Stomach (tissue), 4 donors: ENCODE results near the gene NOS3.

Source experiments
- CTCF ChIP-seq, 7 experiments: fragments of 450-650 bp in 4 of 7; fragments of 200-600 bp in 3 of 7; sonication (generic) in 3 of 7; IDR thresholded peaks; one replicate each; pipeline ENCODE4 v1.5.1; 2016 to 2019; ENCODE audit warnings: antibody characterized with exemption in 7 of 7, control low read depth in 2 of 7, mild to moderate bottlenecking in 1 of 7
- EP300 ChIP-seq: sonication (generic); formaldehyde crosslinking; IDR thresholded peaks from one replicate; pipeline ENCODE4 v1.6.1; 2017; ENCODE audit warnings: antibody characterized with exemption
- POLR2A ChIP-seq, 4 donors: fragments of 450-650 bp; IDR thresholded peaks; one replicate each; pipeline ENCODE4 v1.6.1; 2016; ENCODE audit warnings: antibody characterized with exemption in 4 of 4, control low read depth in 2 of 4, mild to moderate bottlenecking in 1 of 4, moderate library complexity in 1 of 4

- TF ChIP-seq POLR2A (IDR thresholded peaks at IDR 0.05) (no peak), CTCF (IDR thresholded peaks at IDR 0.05) (no peak), EP300 (no peak)
These were observed 1.3 kb downstream of the NOS3 start for GRCh38 chr7:150992051-150992640.
